Activated naive CD8-positive, alpha-beta T cell treated with anti-CD3 and anti-CD28 coated beads, Interleukin-2, amount 10 ng/mL, durations not matched to agents 7 days and 5 days (primary cell): ENCODE data around the gene RFX1. TPM values are rescaled to one million over a fixed set of nuclear protein-coding genes. Genes with fewer than 3 reads are reported as not detected.

Experiments
- ATAC-seq: fragments of 150-1000 bp; cut with Tn5 transposase; one replicate; pipeline ENCODE4 v1.10.0; 2021; ENCODE audit warnings: low read depth, moderate library complexity
- POLR2A ChIA-PET: fragments of 350-600 bp; sonication (Branson Sonifier 250); formaldehyde crosslinking; loops from one replicate; lab custom pipeline; 2021; ENCODE audit warnings: antibody characterized with exemption; lab: Charles Lee
- DNase-seq: peaks from one replicate; pipeline ENCODE4 v3.0.0; 2021
- H3K27ac Mint-ChIP-seq: one replicate; pipeline ENCODE4 v1.8.0; 2022; ENCODE audit warnings: mild to moderate bottlenecking, mixed read lengths
- H3K27me3 Mint-ChIP-seq: one replicate; pipeline ENCODE4 v1.8.0; 2022; ENCODE audit warnings: mild to moderate bottlenecking, moderate library complexity, mixed read lengths
- H3K36me3 Mint-ChIP-seq: one replicate; pipeline ENCODE4 v1.8.0; 2021; ENCODE audit warnings: mild to moderate bottlenecking, mixed read lengths
- H3K4me1 Mint-ChIP-seq: one replicate; pipeline ENCODE4 v1.8.0; 2021; ENCODE audit warnings: mixed read lengths
- H3K4me3 Mint-ChIP-seq: one replicate; pipeline ENCODE4 v1.8.0; 2022; ENCODE audit warnings: mild to moderate bottlenecking, moderate library complexity, mixed read lengths
- H3K9me3 Mint-ChIP-seq: one replicate; pipeline ENCODE4 v1.8.0; 2021; ENCODE audit warnings: mixed read lengths
- total RNA-seq, 2 experiments: library from RNA; stranded (reverse); gene quantifications; one replicate each; pipeline ENCODE4 v1.2.3, GENCODE V29; 2021

RFX1 gene
- total RNA-seq, 2 experiments from 2014 or later = 17.7 to 22.2 TPM

DNA sequence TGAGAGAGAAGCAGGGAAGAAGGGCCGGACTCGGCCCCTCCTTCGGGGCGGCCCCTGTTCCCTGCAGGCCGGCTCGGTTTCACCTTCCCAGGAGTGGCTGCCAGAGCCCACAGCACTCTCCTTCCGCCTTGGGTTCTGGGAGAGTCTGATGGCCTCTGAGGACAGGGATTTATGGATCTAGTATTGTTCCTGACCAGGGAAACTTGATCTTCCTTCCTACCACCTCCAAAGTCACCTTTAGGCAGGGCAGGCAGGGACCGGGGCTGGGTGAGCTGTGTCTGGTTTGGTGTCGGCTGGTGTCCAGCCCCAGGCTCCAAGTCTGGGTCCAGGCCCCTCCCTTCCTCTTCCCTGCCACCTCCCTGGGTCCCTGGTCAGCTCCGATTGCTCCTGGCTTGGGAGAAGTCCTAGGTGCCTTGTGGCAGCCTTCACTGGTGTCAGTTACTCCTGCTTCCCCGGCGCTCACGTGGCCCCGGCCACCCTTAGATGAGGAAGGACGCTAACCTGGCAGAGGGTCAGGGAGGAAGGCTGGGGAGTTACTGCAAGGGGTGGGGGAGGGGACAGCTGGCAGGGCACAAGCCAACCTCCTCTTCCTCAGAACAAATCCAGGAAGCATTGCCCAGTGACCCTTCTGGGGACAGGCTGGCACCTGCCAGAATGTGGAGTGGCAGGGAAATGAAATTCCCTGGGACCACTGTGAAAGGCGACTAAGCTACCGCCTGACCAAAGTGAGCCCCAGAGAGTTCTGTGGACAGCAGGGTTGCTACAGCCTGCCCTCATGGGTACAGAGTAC lies 18.8 kb downstream of the RFX1 start:
- no peaks in the 10 kb centered on the region for H3K27me3 Mint-ChIP-seq
- peaks cover 15% of the 10 kb centered on the region for H3K36me3 Mint-ChIP-seq
- peak overlapping the region; percentile 69 for H3K4me3 Mint-ChIP-seq
- ATAC-seq (no peak), DNase-seq (peak; percentile 43)
- POLR2A ChIA-PET = interaction anchor here (0.6 to 14.2 kb wide), 12 partner anchors 8 to 814 kb away, joined by 3 to 262 read pairs (median 3); partner anchors contain the start of genes DCAF15, IL27RA and RFX1
- no peaks in the 10 kb centered on the region for H3K9me3 Mint-ChIP-seq
- peaks cover 51% of the 10 kb centered on the region for H3K4me1 Mint-ChIP-seq
- peak overlapping the region; percentile 98 for H3K27ac Mint-ChIP-seq

- Mint-ChIP-seq H3K36me3 (peaks cover 11% of the 10 kb centered on the region), H3K27ac (peak overlapping the region; percentile 98), H3K4me3 (peak overlapping the region; percentile 69), H3K27me3 (no peaks in the 10 kb centered on the region), H3K4me1 (peaks cover 60% of the 10 kb centered on the region), H3K9me3 (no peaks in the 10 kb centered on the region)
- POLR2A ChIA-PET = interaction anchor here (0.6 to 14.2 kb wide), 8 partner anchors 9 to 126 kb away, joined by 3 to 262 read pairs (median 4); partner anchors contain the start of genes DCAF15, IL27RA and RFX1
- peak; percentile 93 for ATAC-seq
- DNase-seq = peak; percentile 98
Measured at GRCh38 chr19:13986348-13986904, 19.7 kb downstream of the RFX1 start.

DNA sequence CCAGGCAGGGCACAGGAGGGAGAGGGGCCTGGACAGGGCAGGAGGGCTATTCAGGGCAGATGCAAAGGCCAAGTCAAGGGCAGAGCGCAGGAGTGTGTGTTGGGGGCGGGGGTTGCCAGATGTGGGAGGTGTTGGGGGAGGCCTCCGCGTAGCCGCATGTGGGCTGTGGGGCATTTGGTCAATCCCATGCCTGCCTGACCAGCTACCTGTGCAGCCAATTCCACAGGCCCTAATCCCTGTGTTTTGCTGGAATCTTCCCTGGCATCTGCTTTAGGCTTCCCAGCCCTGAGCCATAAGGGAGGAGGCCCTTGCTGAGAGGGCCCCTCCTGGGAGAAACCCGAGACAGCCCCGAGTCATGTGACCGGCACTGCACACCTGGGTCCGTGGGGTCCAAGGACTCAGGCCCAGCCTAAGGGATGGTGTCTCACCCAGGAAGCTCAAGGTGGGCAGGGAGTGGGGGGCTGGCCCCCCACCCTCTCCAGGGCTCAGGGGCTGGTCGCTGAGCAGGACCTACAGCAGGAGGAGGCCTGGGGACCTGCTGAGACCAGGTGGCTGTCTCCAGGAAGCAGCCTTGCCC lies 20.3 kb downstream of the RFX1 start:
- ATAC-seq = peak; percentile 5
- DNase-seq = no peak
- Mint-ChIP-seq H3K36me3 (peaks cover 11% of the 10 kb centered on the region), H3K4me3 (peak overlapping the region; percentile 69), H3K27ac (peak overlapping the region; percentile 98), H3K4me1 (peaks cover 64% of the 10 kb centered on the region), H3K9me3 (no peaks in the 10 kb centered on the region), H3K27me3 (no peaks in the 10 kb centered on the region)
- POLR2A ChIA-PET = interaction anchor here (0.9 to 14.2 kb wide), 9 partner anchors 9 to 103 kb away, joined by 3 to 262 read pairs (median 4); partner anchors contain the start of genes DCAF15, IL27RA and RFX1

GRCh38 chr19:13984875-13985741 lies 21.0 kb downstream of the RFX1 start:
- Mint-ChIP-seq H3K36me3 (peaks cover 11% of the 10 kb centered on the region), H3K4me3 (peak overlapping the region; percentile 67), H3K27me3 (no peaks in the 10 kb centered on the region), H3K4me1 (peaks cover 68% of the 10 kb centered on the region), H3K9me3 (no peaks in the 10 kb centered on the region), H3K27ac (peak overlapping the region; percentile 98)
- peak; percentile 50 for DNase-seq
- POLR2A ChIA-PET = interaction anchor here (0.9 to 14.2 kb wide), 8 partner anchors 8 to 397 kb away, joined by 3 to 262 read pairs (median 4); partner anchors contain the start of genes DCAF15, IL27RA and RFX1
- ATAC-seq = no peak

DNA sequence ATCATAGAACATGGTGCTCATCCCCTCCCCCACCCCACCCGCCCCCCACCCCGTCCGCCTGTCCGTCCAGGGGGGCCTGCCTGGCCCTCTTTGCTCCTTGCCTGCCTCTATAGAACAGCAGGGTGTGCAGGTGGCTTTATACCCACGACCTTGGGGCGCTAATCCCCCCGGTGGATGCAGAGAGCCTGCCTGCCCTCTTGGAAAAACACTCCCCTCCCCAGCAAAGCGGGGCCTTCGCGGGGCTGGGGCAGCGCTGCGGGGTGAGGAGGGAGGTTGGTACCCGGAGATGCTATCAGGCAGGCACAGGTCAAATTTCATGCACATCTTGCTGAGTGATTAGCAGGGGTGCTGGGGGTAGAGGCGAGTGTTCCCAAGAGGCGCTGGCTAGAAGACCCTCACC lies 21.9 kb downstream of the RFX1 start:
- Mint-ChIP-seq H3K27ac (no peak overlapping the region), H3K4me3 (no peak overlapping the region), H3K9me3 (no peaks in the 10 kb centered on the region), H3K27me3 (no peaks in the 10 kb centered on the region), H3K4me1 (peaks cover 70% of the 10 kb centered on the region), H3K36me3 (peaks cover 8% of the 10 kb centered on the region)
- ATAC-seq = no peak
- POLR2A ChIA-PET = interaction anchor here (6.2 to 14.2 kb wide), 2 partner anchors 19 to 48 kb away, joined by 43 to 262 read pairs; partner anchors contain the start of genes IL27RA and RFX1
- DNase-seq = no peak

DNA sequence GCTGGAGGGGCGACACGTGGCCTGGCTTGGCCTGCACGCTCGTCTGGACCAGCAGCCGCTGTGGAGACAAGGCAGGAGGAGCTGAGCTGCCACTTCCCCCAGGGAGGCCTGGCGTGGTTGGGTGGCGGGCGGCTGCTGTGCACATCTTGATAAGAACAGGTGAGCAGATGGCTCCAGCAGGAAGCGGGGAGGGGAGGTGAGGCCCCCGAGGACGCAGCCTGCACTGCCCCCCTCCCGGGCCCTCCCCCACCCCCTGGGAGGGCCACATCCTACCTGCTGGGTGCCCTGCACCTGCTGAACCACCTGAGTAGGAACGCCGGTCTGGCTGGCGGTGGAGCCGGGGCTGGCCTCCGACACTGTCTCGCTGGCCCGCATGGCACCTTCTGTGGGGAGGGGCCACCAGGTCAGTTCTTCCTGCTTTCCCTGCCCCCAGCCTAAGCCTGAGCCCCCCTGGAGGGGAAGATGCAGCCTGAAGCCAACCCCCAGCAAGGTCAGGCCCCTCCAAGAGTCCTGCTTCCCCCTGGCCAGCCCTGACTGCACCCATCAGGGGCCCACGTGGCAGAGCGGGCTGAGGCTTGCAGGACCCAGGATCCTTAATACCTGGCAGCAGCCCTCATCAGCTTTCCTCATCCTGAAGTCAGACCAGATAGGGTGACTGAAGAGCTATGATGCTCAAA lies 22.8 kb downstream of the RFX1 start:
- Mint-ChIP-seq H3K4me1 (peaks cover 66% of the 10 kb centered on the region), H3K36me3 (no peaks in the 10 kb centered on the region), H3K27me3 (no peaks in the 10 kb centered on the region), H3K4me3 (peak overlapping the region; percentile 53), H3K9me3 (no peaks in the 10 kb centered on the region), H3K27ac (peak overlapping the region; percentile 73)
- POLR2A ChIA-PET = interaction anchor here (1.0 to 14.2 kb wide), 2 partner anchors 12 to 20 kb away, joined by 3 to 262 read pairs; partner anchors contain the start of gene RFX1
- peak; percentile 53 for DNase-seq
- no peak for ATAC-seq

DNA sequence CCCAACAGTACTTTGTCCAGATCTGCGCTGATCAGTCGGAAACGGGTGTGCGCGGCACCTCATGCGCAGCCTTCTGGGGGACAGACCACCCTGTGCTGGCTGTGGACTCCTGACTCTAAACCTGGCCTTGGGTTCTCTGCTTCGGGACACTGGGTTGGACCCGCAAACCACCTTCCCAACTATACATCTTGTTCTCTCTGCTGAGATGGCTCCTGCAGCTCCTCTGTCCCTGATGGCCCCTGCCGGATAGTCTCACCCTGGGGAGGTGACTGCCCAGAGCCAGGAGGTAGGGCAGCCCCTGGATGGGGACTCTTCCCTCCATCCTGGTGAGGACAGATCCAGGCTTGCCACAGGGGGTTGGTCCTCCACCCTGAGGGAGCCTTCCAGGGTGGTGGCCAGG lies 23.3 kb downstream of the RFX1 start:
- Mint-ChIP-seq H3K27ac (peak overlapping the region; percentile 73), H3K36me3 (no peaks in the 10 kb centered on the region), H3K27me3 (no peaks in the 10 kb centered on the region), H3K9me3 (no peaks in the 10 kb centered on the region), H3K4me3 (peak overlapping the region; percentile 53), H3K4me1 (peaks cover 67% of the 10 kb centered on the region)
- ATAC-seq (no peak), DNase-seq (no peak)
- POLR2A ChIA-PET = interaction anchor here (0.6 to 14.2 kb wide), 4 partner anchors 12 to 978 kb away, joined by 3 to 262 read pairs (median 10); partner anchors contain the start of genes IL27RA and RFX1

DNA sequence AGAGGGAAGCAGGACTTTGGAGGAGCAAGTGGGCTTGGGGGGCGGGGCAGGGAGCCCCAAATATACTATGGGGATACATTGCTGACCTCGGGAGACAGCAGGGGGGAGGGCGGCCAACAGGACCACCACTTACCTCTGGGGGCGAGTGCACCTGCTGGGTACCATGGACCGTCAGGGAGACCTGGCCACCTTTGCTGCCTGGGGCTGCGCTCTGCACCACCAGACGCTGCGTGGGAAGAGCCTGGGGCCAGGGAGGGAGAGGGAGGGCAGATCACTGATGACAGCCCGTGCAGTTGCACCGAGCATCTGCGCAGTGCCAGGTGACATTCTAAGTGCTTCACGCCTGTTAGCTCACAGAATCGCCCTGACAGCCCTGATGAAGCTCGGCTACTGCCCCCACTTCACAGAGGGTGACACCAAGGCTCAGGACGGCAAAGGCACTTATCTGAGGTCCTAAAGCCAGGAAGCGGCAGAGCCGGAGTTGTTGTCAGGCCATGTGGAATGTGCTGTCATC lies 24.1 kb downstream of the RFX1 start:
- DNase-seq (peak; percentile 46), ATAC-seq (no peak)
- peaks cover 61% of the 10 kb centered on the region for H3K4me1 Mint-ChIP-seq
- POLR2A ChIA-PET = interaction anchor here (0.6 to 14.2 kb wide), 4 partner anchors 21 to 977 kb away, joined by 3 to 262 read pairs (median 10); partner anchors contain the start of genes IL27RA and RFX1
- H3K27me3 Mint-ChIP-seq = no peaks in the 10 kb centered on the region
- H3K36me3 Mint-ChIP-seq = no peaks in the 10 kb centered on the region
- peak overlapping the region; percentile 59 for H3K4me3 Mint-ChIP-seq
- H3K9me3 Mint-ChIP-seq = no peaks in the 10 kb centered on the region
- H3K27ac Mint-ChIP-seq = peak overlapping the region; percentile 83

DNA sequence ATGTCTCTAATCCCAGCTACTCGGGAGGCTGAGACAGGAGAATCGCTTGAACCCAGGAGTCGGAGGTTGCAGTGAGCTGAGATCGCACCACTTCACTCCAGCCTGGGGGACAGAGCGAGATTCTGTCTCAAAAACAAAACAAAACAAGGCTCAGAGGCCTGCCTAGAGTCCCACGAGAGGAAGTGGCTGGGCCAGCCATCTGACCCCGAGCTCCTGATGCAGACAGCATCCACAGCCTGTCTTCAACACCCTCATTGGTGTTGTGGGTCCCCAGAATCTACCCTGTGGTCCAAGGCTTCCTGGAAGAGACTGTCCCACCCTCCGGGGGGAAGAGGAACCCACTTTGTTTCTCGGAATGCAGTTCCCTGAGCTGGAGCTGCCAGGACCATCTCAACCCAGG lies 24.7 kb downstream of the RFX1 start:
- no peaks in the 10 kb centered on the region for H3K9me3 Mint-ChIP-seq
- POLR2A ChIA-PET = interaction anchor here (0.5 to 14.2 kb wide), 7 partner anchors 8 to 55 kb away, joined by 3 to 262 read pairs (median 4); partner anchors contain the start of genes IL27RA and RFX1
- peaks cover 57% of the 10 kb centered on the region for H3K4me1 Mint-ChIP-seq
- H3K27ac Mint-ChIP-seq = peak overlapping the region; percentile 83
- ATAC-seq (no peak), DNase-seq (peak; percentile 48)
- H3K27me3 Mint-ChIP-seq = no peaks in the 10 kb centered on the region
- H3K4me3 Mint-ChIP-seq = peak overlapping the region; percentile 62
- H3K36me3 Mint-ChIP-seq = no peaks in the 10 kb centered on the region

DNA sequence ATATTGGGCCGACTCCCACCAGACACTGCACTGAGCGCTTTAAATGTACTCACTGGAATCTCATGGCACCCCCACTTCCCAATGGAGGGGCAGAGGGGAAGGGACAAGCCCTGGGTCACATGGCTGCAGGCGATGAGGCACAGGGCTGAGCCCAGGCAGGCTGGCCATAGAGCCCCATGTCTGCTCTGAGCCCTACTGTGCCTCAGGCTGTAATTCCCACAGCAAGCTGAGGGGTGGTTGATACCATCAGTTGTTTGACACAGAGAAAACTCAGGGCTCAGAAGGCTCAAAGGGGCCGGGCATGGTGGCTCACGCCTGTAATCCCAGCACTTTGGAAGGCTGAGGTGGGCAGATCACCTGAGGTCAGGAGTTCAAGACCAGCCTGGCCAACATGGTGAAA lies 25.1 kb downstream of the RFX1 start:
- Mint-ChIP-seq H3K27ac (peak overlapping the region; percentile 83), H3K4me3 (peak overlapping the region; percentile 62), H3K36me3 (no peaks in the 10 kb centered on the region), H3K27me3 (no peaks in the 10 kb centered on the region), H3K9me3 (no peaks in the 10 kb centered on the region), H3K4me1 (peaks cover 57% of the 10 kb centered on the region)
- ATAC-seq (no peak), DNase-seq (no peak)
- POLR2A ChIA-PET = interaction anchor here (0.5 to 14.2 kb wide), 7 partner anchors 8 to 55 kb away, joined by 3 to 262 read pairs (median 4); partner anchors contain the start of genes IL27RA and RFX1

DNA sequence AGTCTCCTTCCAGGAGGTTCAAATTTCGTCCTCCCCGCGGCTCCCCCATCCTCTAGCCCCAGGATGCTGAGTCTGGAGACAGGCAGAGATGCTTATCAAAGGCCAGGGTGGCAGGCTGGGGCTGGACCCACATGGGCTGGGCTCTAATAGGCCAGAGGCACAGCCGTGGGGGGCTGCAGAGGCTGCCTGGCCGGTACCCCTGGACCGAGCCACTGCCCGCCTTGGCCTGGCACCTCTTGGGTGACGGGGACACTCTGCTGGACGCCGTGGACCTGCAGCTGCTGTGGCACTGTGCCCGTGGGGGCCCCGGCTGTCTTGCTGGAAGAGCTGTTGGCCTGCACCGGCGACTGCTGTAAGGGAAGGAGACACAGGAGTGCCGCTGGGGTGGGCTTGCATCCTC lies 25.8 kb downstream of the RFX1 start:
- Mint-ChIP-seq H3K9me3 (no peaks in the 10 kb centered on the region), H3K4me1 (peaks cover 50% of the 10 kb centered on the region), H3K4me3 (no peak overlapping the region), H3K27ac (no peak overlapping the region), H3K27me3 (no peaks in the 10 kb centered on the region), H3K36me3 (no peaks in the 10 kb centered on the region)
- POLR2A ChIA-PET = interaction anchor here (1.2 to 14.2 kb wide), 3 partner anchors 12 to 98 kb away, joined by 3 to 262 read pairs (median 3); partner anchors contain the start of gene RFX1
- DNase-seq (no peak), ATAC-seq (no peak)
